Measurements from ENCODE around the gene MFF.

MFF gene, protein sequence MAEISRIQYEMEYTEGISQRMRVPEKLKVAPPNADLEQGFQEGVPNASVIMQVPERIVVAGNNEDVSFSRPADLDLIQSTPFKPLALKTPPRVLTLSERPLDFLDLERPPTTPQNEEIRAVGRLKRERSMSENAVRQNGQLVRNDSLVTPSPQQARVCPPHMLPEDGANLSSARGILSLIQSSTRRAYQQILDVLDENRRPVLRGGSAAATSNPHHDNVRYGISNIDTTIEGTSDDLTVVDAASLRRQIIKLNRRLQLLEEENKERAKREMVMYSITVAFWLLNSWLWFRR

DNA sequence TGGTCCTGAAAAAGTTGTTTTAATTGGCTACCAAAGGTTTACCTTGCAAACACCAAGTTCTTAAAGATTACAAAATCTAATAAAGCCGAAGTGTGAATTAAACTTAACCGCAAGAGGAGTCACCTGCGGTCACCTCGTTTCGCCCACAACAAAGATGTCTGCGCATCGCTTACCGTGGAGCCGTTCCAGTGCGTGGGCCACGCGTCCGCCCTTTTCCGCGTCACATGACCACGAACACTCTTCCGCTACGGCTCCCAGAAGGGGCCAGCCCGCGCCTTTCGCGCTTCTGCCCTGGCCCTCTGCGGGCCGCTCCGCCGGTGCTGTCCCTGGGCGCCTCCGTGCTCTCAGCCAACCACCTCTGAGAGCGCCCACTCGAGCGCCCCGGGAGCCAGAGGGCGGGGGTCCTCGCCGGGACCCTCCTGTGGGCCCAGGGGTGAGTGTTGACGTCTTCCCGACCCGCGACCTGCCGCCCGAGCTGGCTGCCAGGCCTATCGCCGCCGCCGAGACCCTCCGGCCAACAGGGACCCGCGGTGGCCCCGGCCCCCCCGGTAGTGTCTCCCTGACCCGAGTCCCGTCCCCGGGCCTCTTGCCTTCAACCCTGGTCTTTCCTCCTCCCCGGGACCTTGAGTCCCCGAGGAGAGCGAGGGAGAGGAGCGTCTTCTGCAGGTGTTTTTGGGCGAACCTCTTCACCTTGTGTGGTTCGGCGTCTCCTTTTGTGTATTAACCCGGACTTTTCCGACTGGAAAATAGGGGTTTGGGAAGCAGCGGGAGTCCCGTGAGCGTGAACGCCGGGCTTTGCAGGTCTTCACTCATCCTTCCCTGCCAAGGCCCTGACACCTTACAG, at the start of gene MFF:
Gene MFF (plus strand): TSS at position 257 of the 844 bp plus-strand sequence. CDS start 5,415 bp downstream, outside the sequence.
- TF ChIP-seq, protein P1, sequence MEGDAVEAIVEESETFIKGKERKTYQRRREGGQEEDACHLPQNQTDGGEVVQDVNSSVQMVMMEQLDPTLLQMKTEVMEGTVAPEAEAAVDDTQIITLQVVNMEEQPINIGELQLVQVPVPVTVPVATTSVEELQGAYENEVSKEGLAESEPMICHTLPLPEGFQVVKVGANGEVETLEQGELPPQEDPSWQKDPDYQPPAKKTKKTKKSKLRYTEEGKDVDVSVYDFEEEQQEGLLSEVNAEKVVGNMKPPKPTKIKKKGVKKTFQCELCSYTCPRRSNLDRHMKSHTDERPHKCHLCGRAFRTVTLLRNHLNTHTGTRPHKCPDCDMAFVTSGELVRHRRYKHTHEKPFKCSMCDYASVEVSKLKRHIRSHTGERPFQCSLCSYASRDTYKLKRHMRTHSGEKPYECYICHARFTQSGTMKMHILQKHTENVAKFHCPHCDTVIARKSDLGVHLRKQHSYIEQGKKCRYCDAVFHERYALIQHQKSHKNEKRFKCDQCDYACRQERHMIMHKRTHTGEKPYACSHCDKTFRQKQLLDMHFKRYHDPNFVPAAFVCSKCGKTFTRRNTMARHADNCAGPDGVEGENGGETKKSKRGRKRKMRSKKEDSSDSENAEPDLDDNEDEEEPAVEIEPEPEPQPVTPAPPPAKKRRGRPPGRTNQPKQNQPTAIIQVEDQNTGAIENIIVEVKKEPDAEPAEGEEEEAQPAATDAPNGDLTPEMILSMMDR (IDR thresholded peaks at IDR 0.05): peak; percentile 50

DNA sequence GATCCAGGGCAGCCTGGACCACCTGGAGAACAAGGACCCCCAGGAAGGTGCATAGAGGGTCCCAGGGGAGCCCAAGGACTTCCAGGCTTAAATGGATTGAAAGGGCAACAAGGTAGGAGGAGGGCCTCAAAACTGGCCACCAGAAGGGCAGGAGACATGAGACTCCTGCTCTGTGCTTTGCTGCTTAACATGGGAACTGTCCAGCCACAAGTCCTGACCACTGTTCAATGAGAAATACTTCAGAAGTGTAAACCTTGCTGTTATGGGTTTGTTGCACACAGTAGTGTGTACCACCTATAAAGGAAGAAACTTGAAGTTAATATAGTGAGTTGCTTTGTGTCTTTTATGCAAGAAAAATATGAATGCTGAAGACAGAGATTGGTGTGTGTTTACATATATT, 44.2 kb upstream of the MFF start:
- TF ChIP-seq, protein P1 (IDR thresholded peaks at IDR 0.05): no peak

DNA sequence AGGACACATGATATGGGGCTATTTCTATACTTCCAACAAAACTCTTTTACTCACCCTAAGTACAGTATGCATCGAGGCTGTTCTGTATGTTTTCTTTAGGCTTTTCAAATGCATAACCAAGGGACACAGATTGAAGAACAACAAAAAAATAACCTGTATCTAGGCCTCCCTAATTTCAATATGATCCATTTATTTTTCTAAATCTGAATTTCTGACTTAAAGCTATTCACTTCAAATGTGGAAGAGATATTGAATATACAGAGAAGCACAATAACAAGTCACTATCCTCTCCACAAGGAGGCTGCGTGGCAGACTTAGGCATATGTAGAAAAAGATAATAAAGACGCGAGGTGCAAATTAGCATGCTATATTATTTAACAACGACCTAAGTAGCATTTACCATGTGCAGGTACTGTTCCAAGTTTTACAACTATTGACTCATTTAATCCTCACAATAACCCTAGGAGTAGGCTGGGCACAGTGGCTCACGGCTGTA, 39.3 kb upstream of the MFF start:
- TF ChIP-seq, protein P1 (IDR thresholded peaks at IDR 0.05): no peak

DNA sequence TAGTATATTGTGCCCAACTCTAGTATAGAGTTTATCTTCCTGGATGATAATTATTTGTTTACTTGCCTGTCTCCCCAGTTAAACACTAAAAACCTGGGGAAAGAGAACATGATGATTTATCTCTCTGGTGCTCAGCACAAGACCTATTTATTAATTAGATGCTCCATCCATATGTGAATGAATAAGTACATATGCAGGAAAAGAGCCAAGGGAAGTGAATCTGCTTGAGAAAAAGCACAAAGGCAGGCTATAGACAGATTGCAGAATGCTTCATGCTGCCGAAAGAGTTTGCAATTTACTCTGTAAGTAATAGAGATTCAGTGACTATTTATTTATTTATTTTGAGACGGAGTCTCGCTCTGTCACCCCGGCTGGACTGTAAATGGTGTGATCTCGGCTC, 37.3 kb upstream of the MFF start:
- TF ChIP-seq, protein P1 (IDR thresholded peaks at IDR 0.05): no peak

DNA sequence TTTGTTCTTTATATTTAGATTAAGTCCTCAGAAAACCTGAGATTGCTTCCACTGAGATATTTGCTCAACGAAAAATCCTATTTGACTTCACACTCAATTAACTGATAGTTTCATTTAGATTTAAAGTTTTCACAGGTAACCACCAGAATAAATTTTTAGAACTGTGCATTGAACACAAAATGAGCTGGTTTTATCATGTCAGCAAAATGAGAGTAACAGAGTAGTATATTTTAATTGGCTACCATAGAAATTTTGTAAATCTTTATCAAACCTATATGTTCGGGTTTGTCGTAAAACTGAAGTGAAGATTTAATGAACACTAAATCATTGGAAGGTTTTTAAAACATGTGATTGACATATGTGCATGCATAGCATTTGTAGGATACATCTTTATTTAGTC, 32.7 kb upstream of the MFF start:
- TF ChIP-seq, protein P1 (IDR thresholded peaks at IDR 0.05): no peak

DNA sequence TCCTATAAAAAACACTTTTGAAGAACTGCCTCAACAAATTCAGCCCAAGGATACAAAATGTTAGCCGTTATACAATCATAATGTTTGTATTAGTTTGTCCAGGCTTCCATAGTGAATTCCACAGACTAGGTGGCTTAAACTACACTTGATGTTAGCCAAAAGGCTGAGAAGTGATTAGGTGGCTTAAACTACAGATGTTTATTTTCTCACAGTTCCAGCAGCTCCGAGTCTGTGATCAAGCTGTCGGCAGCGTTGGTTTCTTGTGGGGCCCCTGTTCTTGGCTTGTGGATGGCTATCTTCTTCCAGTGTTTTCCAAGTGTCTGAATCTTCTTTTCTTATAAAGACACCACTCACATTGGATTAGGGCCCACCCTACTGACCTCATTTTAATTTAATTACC, 31.5 kb upstream of the MFF start:
- TF ChIP-seq, protein P1 (IDR thresholded peaks at IDR 0.05): no peak

DNA sequence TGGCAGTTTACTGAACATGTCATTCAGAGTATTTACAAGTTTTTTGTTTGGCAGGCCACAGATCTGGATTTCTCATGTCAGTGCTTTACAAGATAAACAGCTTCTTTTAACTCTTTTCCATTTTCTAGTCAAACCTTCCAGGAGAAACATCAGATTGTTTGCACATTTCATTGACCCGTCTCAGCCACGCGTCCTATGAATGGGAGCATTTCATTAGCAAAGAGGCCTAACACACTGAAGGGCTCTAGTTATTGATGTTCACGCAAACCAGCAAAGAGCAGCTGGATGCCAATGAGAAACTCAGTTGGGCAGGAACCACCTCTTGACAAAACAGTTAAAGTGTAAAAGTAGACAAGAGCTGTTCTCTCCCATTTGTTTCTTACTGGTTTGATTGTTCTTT, 29.2 kb upstream of the MFF start:
- TF ChIP-seq, protein P1 (IDR thresholded peaks at IDR 0.05): no peak
